ENCODE results near the gene MUCL1.

The MUCL1 gene

DNA sequence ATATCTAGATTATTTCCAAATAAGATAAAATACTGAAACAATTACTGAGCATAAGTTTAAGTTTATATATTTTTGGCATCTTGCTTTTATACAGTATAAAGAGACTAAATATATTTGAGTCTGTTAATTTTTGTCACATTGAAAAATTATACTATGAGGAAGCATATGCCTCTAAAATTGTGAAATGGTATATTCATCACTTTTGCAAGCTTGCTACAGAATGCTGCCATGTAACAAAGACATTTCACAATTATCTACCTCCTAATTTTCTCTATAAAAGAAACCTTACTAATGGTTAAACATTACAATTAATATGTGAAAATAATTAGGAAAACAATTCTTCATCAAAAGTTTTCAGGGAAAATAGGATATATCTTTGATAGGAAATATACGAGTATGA, 22.7 kb upstream of the MUCL1 start:
- Histone ChIP-seq H3K27ac (ENCODE audit: poor library complexity, severe bottlenecking) (no peak overlapping the region), H3K27me3 (ENCODE audit: insufficient read depth, poor library complexity, severe bottlenecking) (peaks cover 5% of the 10 kb centered on the region), H3K4me1 (ENCODE audit: insufficient read depth, poor library complexity, severe bottlenecking) (no peaks in the 10 kb centered on the region), H3K9me3 (ENCODE audit: severe bottlenecking) (no peaks in the 10 kb centered on the region), H3K4me3 (ENCODE audit: severe bottlenecking) (no peak overlapping the region), H3K36me3 (ENCODE audit: low read depth) (no peaks in the 10 kb centered on the region)
- TF ChIP-seq, protein P1, sequence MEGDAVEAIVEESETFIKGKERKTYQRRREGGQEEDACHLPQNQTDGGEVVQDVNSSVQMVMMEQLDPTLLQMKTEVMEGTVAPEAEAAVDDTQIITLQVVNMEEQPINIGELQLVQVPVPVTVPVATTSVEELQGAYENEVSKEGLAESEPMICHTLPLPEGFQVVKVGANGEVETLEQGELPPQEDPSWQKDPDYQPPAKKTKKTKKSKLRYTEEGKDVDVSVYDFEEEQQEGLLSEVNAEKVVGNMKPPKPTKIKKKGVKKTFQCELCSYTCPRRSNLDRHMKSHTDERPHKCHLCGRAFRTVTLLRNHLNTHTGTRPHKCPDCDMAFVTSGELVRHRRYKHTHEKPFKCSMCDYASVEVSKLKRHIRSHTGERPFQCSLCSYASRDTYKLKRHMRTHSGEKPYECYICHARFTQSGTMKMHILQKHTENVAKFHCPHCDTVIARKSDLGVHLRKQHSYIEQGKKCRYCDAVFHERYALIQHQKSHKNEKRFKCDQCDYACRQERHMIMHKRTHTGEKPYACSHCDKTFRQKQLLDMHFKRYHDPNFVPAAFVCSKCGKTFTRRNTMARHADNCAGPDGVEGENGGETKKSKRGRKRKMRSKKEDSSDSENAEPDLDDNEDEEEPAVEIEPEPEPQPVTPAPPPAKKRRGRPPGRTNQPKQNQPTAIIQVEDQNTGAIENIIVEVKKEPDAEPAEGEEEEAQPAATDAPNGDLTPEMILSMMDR (IDR thresholded peaks at IDR 0.05; ENCODE audit: poor library complexity, severe bottlenecking): no peak
- no peak for DNase-seq (ENCODE audit: low spot score)
- ATAC-seq (ENCODE audit: low read depth): no peak

DNA sequence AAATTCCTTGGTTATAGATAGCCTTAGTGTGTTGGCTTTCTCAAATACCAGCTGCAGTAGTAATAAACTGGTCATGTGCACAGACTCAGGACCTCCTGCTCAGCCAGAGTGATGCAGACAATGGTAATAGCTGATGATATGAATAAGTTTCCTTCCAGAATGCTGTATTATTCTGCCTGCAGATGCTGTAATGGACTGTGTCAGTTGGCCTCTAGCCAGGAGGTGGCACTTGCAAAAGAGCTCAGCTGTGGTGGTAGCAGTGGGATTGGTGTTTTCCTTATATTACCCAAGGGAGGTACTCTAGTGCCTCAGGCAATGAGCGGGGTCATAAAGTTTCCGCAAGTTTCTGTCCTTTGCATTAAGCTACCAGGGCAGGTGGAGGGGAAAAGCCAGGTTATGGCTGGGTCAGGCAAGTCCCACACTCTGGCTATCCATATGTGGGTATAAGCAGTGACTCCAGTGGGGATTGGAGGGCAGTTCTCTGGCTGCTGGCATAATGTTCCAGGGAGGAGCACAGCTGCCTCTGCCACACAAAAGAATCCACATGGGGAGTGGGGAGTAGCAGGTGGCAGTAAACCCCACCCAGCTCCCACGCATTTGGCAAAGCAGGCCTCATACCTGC, 14.0 kb upstream of the MUCL1 start:
- H3K36me3 ChIP-seq (ENCODE audit: low read depth): no peaks in the 10 kb centered on the region
- ATAC-seq (ENCODE audit: low read depth) (no peak), DNase-seq (ENCODE audit: low spot score) (no peak)
- H3K4me1 ChIP-seq (ENCODE audit: insufficient read depth, poor library complexity, severe bottlenecking): no peaks in the 10 kb centered on the region
- no peaks in the 10 kb centered on the region for H3K9me3 ChIP-seq (ENCODE audit: severe bottlenecking)
- TF ChIP-seq, protein P1 (IDR thresholded peaks at IDR 0.05; ENCODE audit: poor library complexity, severe bottlenecking): no peak
- H3K27me3 ChIP-seq (ENCODE audit: insufficient read depth, poor library complexity, severe bottlenecking): no peaks in the 10 kb centered on the region
- H3K27ac ChIP-seq (ENCODE audit: poor library complexity, severe bottlenecking): no peak overlapping the region
- H3K4me3 ChIP-seq (ENCODE audit: severe bottlenecking): no peak overlapping the region

DNA sequence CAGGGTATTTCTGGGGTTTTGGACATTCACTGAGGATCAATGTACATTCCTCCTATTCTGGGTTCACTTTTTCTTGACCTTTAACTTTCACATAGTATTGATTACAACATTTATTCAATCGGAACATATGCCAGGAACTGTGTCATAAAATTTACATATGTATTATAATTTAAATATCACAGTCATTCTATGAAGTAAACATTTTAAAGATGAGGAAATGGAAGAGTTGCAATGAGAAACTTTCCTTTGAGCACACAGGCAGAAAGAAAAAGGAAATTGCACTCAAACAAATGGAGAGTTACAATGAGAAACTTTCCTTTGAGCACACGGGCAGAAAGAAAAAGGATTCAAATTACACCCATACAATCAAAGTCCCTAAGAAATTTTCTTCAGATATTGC, 3.1 kb downstream of the MUCL1 start:
- TF ChIP-seq, protein P1 (IDR thresholded peaks at IDR 0.05; ENCODE audit: poor library complexity, severe bottlenecking): no peak

GRCh38 chr12:54858562-54858961, 4.2 kb downstream of the MUCL1 start:
- TF ChIP-seq, protein P1 (IDR thresholded peaks at IDR 0.05; ENCODE audit: poor library complexity, severe bottlenecking): no peak
- Histone ChIP-seq H3K27ac (ENCODE audit: poor library complexity, severe bottlenecking) (no peak overlapping the region), H3K27me3 (ENCODE audit: insufficient read depth, poor library complexity, severe bottlenecking) (no peaks in the 10 kb centered on the region), H3K4me1 (ENCODE audit: insufficient read depth, poor library complexity, severe bottlenecking) (no peaks in the 10 kb centered on the region), H3K4me3 (ENCODE audit: severe bottlenecking) (no peak overlapping the region), H3K9me3 (ENCODE audit: severe bottlenecking) (no peaks in the 10 kb centered on the region), H3K36me3 (ENCODE audit: low read depth) (no peaks in the 10 kb centered on the region)
- ATAC-seq (ENCODE audit: low read depth) (no peak), DNase-seq (ENCODE audit: low spot score) (no peak)

More for the DNA sequence above, 3.1 kb downstream of the MUCL1 start:
- DNase-seq (ENCODE audit: low spot score) (no peak), ATAC-seq (ENCODE audit: low read depth) (no peak)
- H3K36me3 ChIP-seq (ENCODE audit: low read depth): no peaks in the 10 kb centered on the region
- no peaks in the 10 kb centered on the region for H3K9me3 ChIP-seq (ENCODE audit: severe bottlenecking)
- H3K4me1 ChIP-seq (ENCODE audit: insufficient read depth, poor library complexity, severe bottlenecking): no peaks in the 10 kb centered on the region
- H3K4me3 ChIP-seq (ENCODE audit: severe bottlenecking): no peak overlapping the region
- H3K27ac ChIP-seq (ENCODE audit: poor library complexity, severe bottlenecking): no peak overlapping the region
- no peaks in the 10 kb centered on the region for H3K27me3 ChIP-seq (ENCODE audit: insufficient read depth, poor library complexity, severe bottlenecking)

DNA sequence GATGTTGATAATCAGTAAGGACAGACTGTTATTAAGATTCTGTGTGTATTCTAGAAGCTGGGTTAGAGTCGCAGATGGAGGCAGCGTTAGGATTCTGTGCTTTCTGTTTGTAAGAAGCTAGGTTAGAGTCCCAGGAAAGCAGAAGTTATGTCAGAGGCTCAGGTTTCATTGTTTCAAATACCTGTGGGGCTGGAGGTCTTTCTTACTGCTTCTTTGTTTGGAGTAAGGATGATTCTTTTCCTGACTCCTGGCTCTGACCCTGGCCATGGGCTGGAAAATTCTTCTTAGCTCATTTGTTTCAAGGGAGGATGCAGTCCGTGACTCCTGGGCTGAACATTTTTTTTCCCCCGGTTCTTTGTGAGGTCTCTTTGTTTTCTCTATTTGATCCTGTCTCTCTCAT, 5.2 kb downstream of the MUCL1 start:
- ATAC-seq (ENCODE audit: low read depth) (no peak), DNase-seq (ENCODE audit: low spot score) (no peak)
- Histone ChIP-seq H3K4me1 (ENCODE audit: insufficient read depth, poor library complexity, severe bottlenecking) (no peaks in the 10 kb centered on the region), H3K27ac (ENCODE audit: poor library complexity, severe bottlenecking) (no peak overlapping the region), H3K4me3 (ENCODE audit: severe bottlenecking) (no peak overlapping the region), H3K9me3 (ENCODE audit: severe bottlenecking) (no peaks in the 10 kb centered on the region), H3K36me3 (ENCODE audit: low read depth) (no peaks in the 10 kb centered on the region), H3K27me3 (ENCODE audit: insufficient read depth, poor library complexity, severe bottlenecking) (no peaks in the 10 kb centered on the region)
- TF ChIP-seq, protein P1 (IDR thresholded peaks at IDR 0.05; ENCODE audit: poor library complexity, severe bottlenecking): no peak
